Measurements from ENCODE around the gene LGALS1. TPM values are rescaled to one million over a fixed set of nuclear protein-coding genes. Genes with fewer than 3 reads are reported as not detected.

Gene LGALS1
- total and polyA plus RNA-seq, 9 of the 15 experiments (the other 6 are each of a cell fraction or from before 2014, with no cell fraction given), result 160 to 800 (median 330) TPM

GRCh38 chr22:37692627-37693285, 17.3 kb downstream of the LGALS1 start:
- ChIA-PET POLR2A (no interaction called here), CTCF (ENCODE audit: low intra/inter-chr PET ratio) (no interaction called here)
- H2AFZ ChIP-seq (ENCODE audit: low read depth, low read length), result no peak overlapping the region
- no peaks in the 10 kb centered on the region for H3K9me3 ChIP-seq (replicated peaks; ENCODE audit: control insufficient read depth, insufficient read depth, low read depth, low read length)
- no peak overlapping the region for H3K9ac ChIP-seq (ENCODE audit: insufficient read depth in 1 of 2, low read depth in 2 of 2, low read length in 2 of 2)
- no peak overlapping the region for H3K4me2 ChIP-seq (ENCODE audit: insufficient read depth, low read length)
- no peaks in the 10 kb centered on the region for H3K9me1 ChIP-seq (ENCODE audit: control insufficient read depth, insufficient read depth, low read length)
- peaks cover 2 to 21% of the 10 kb centered on the region in 2 experiments; a peak in 2 of 5 replicates for H3K4me1 ChIP-seq (replicated peaks in 1 of 2; ENCODE audit: control insufficient read depth in 2 of 2, insufficient read depth in 2 of 2, low read length in 2 of 2)
- H3K27me3 ChIP-seq (ENCODE audit: control insufficient read depth in 2 of 2, insufficient read depth in 2 of 2, low read length in 2 of 2), result no peaks in the 10 kb centered on the region
- ATAC-seq (no peak), DNase-seq (ENCODE audit: extremely low read depth in 1 of 4, low spot score in 3 of 4) (no peak), FAIRE-seq (no peak)
- no TSS peak for BruUV-seq (replicated peaks)
- 86% methylated on average over 11 of the region's 15 CpGs for WGBS (ENCODE audit: insufficient coverage, low coverage, missing lambda C conversion rate)
- intact Hi-C loops (cut with micrococcal nuclease) (no loop called here), in situ Hi-C loops (cut with MboI) (no loop called here)
- peaks cover 50% of the 10 kb centered on the region; the same call in 2 of the 3 replicates for H3K36me3 ChIP-seq (ENCODE audit: control insufficient read depth, insufficient read depth, low read length)
- H4K20me1 ChIP-seq (replicated peaks; ENCODE audit: control insufficient read depth, insufficient read depth, low read length), result no peaks in the 10 kb centered on the region
- H3K79me2 ChIP-seq (ENCODE audit: control insufficient read depth, insufficient read depth, low read length), result peaks cover under 1% of the 10 kb centered on the region; the same call in 2 of the 3 replicates
- H3K27ac ChIP-seq (ENCODE audit: extremely low read depth, low read depth, low read length), result no peak overlapping the region
- no peak overlapping the region for H3K4me3 ChIP-seq
- TF ChIP-seq, protein P1, sequence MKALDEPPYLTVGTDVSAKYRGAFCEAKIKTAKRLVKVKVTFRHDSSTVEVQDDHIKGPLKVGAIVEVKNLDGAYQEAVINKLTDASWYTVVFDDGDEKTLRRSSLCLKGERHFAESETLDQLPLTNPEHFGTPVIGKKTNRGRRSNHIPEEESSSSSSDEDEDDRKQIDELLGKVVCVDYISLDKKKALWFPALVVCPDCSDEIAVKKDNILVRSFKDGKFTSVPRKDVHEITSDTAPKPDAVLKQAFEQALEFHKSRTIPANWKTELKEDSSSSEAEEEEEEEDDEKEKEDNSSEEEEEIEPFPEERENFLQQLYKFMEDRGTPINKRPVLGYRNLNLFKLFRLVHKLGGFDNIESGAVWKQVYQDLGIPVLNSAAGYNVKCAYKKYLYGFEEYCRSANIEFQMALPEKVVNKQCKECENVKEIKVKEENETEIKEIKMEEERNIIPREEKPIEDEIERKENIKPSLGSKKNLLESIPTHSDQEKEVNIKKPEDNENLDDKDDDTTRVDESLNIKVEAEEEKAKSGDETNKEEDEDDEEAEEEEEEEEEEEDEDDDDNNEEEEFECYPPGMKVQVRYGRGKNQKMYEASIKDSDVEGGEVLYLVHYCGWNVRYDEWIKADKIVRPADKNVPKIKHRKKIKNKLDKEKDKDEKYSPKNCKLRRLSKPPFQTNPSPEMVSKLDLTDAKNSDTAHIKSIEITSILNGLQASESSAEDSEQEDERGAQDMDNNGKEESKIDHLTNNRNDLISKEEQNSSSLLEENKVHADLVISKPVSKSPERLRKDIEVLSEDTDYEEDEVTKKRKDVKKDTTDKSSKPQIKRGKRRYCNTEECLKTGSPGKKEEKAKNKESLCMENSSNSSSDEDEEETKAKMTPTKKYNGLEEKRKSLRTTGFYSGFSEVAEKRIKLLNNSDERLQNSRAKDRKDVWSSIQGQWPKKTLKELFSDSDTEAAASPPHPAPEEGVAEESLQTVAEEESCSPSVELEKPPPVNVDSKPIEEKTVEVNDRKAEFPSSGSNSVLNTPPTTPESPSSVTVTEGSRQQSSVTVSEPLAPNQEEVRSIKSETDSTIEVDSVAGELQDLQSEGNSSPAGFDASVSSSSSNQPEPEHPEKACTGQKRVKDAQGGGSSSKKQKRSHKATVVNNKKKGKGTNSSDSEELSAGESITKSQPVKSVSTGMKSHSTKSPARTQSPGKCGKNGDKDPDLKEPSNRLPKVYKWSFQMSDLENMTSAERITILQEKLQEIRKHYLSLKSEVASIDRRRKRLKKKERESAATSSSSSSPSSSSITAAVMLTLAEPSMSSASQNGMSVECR (CRISPR knock-in tag; IDR thresholded peaks at IDR 0.05), result no peak
- TF ChIP-seq SRF (CRISPR knock-in tag; IDR thresholded peaks at IDR 0.05), result no peak
- TF ChIP-seq RBFOX2 (IDR thresholded peaks at IDR 0.05; ENCODE audit: low read depth, low read length), result peak; percentile 57
- no peak for TF ChIP-seq ZNF184 (CRISPR knock-in tag; IDR thresholded peaks at IDR 0.05)
- TF ChIP-seq SMAD4 (CRISPR knock-in tag; conservative IDR thresholded peaks at IDR 0.05), result no peak
- TF ChIP-seq, protein P2, sequence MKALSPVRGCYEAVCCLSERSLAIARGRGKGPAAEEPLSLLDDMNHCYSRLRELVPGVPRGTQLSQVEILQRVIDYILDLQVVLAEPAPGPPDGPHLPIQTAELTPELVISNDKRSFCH (CRISPR knock-in tag; IDR thresholded peaks at IDR 0.05), result no peak
- TF ChIP-seq, protein P2 (tag; IDR thresholded peaks at IDR 0.05), result no peak
- TF ChIP-seq THRAP3 (IDR thresholded peaks at IDR 0.05; ENCODE audit: borderline replicate concordance), result no peak
- TF ChIP-seq, protein P3, sequence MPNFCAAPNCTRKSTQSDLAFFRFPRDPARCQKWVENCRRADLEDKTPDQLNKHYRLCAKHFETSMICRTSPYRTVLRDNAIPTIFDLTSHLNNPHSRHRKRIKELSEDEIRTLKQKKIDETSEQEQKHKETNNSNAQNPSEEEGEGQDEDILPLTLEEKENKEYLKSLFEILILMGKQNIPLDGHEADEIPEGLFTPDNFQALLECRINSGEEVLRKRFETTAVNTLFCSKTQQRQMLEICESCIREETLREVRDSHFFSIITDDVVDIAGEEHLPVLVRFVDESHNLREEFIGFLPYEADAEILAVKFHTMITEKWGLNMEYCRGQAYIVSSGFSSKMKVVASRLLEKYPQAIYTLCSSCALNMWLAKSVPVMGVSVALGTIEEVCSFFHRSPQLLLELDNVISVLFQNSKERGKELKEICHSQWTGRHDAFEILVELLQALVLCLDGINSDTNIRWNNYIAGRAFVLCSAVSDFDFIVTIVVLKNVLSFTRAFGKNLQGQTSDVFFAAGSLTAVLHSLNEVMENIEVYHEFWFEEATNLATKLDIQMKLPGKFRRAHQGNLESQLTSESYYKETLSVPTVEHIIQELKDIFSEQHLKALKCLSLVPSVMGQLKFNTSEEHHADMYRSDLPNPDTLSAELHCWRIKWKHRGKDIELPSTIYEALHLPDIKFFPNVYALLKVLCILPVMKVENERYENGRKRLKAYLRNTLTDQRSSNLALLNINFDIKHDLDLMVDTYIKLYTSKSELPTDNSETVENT (CRISPR knock-in tag; IDR thresholded peaks at IDR 0.05), result no peak
- TF ChIP-seq FOSL1 (tag; conservative IDR thresholded peaks at IDR 0.05), result no peak
- TF ChIP-seq EP300 (IDR thresholded peaks at IDR 0.05; ENCODE audit: low read length), result no peak
- TF ChIP-seq ZNF444 (CRISPR knock-in tag; IDR thresholded peaks at IDR 0.05), result no peak

All from K562 (cell line).